Measurements from ENCODE around the gene SVEP1. TPM values are rescaled to one million over a fixed set of nuclear protein-coding genes. Genes with fewer than 3 reads are reported as not detected.
"Not testable (repeated sequence)": the region's sequence is repeated elsewhere in the genome, so short reads cannot be mapped to it uniquely, and the experiment has no call there.

The SVEP1 gene
- total RNA-seq, 1 experiment from 2014 or later: 40.0 TPM

GRCh38 chr9:110389148-110389750 lies 190.3 kb downstream of the SVEP1 start:
- H3K36me3 ChIP-seq: peaks cover 73% of the 10 kb centered on the region
- H3K9me3 ChIP-seq: no peaks in the 10 kb centered on the region

GRCh38 chr9:110383491-110383890 lies 196.1 kb downstream of the SVEP1 start:
- Histone ChIP-seq H3K9me3 (no peaks in the 10 kb centered on the region), H3K27me3 (no peaks in the 10 kb centered on the region), H3K4me3 (no peak overlapping the region), H3K36me3 (peaks cover 98% of the 10 kb centered on the region)
- DNase-seq: no peak

More at GRCh38 chr9:110389148-110389750, 190.3 kb downstream of the SVEP1 start:
- no peak overlapping the region for H3K4me3 ChIP-seq
- no peaks in the 10 kb centered on the region for H3K27me3 ChIP-seq
- DNase-seq: no peak

- Histone ChIP-seq H3K4me3 (no peak overlapping the region), H3K36me3 (peaks cover 98% of the 10 kb centered on the region), H3K9me3 (no peaks in the 10 kb centered on the region), H3K27me3 (no peaks in the 10 kb centered on the region)
- DNase-seq: no peak
Measured at GRCh38 chr9:110382731-110383130, 196.8 kb downstream of the SVEP1 start.

- Histone ChIP-seq H3K27me3 (no peaks in the 10 kb centered on the region), H3K4me3 (no peak overlapping the region), H3K36me3 (peaks cover 84% of the 10 kb centered on the region), H3K9me3 (no peaks in the 10 kb centered on the region)
- DNase-seq: no peak
Measured at GRCh38 chr9:110371411-110372007, 208.0 kb downstream of the SVEP1 start.

- no peak overlapping the region for H3K4me3 ChIP-seq
- H3K9me3 ChIP-seq: no peaks in the 10 kb centered on the region
- no peak for DNase-seq
- no peaks in the 10 kb centered on the region for H3K27me3 ChIP-seq
- H3K36me3 ChIP-seq: peaks cover 80% of the 10 kb centered on the region
Measured at GRCh38 chr9:110370315-110370714, 209.2 kb downstream of the SVEP1 start.

- H3K9me3 ChIP-seq: no peaks in the 10 kb centered on the region
Measured at GRCh38 chr9:110364451-110364850, 215.1 kb downstream of the SVEP1 start.

GRCh38 chr9:110358992-110359391 lies 220.5 kb downstream of the SVEP1 start:
- not testable (repeated sequence) for DNase-seq, H3K4me3 ChIP-seq, H3K9me3 ChIP-seq, H3K27me3 ChIP-seq, H3K36me3 ChIP-seq

More at GRCh38 chr9:110364451-110364850, 215.1 kb downstream of the SVEP1 start:
- peaks cover 44% of the 10 kb centered on the region for H3K36me3 ChIP-seq
- no peaks in the 10 kb centered on the region for H3K27me3 ChIP-seq
- DNase-seq: no peak
- H3K4me3 ChIP-seq: no peak overlapping the region

GRCh38 chr9:110357505-110357904 lies 222.0 kb downstream of the SVEP1 start:
- Histone ChIP-seq H3K4me3 (no peak overlapping the region), H3K36me3 (no peaks in the 10 kb centered on the region), H3K9me3 (no peaks in the 10 kb centered on the region), H3K27me3 (no peaks in the 10 kb centered on the region)
- no peak for DNase-seq

- no peak for DNase-seq
- Histone ChIP-seq H3K27me3 (no peaks in the 10 kb centered on the region), H3K9me3 (no peaks in the 10 kb centered on the region), H3K36me3 (no peaks in the 10 kb centered on the region), H3K4me3 (no peak overlapping the region)
Measured at GRCh38 chr9:110356639-110357395, 222.7 kb downstream of the SVEP1 start.

GRCh38 chr9:110355911-110356310 lies 223.6 kb downstream of the SVEP1 start:
- Histone ChIP-seq H3K36me3 (no peaks in the 10 kb centered on the region), H3K27me3 (no peaks in the 10 kb centered on the region), H3K4me3 (no peak overlapping the region), H3K9me3 (no peaks in the 10 kb centered on the region)
- DNase-seq: no peak

GRCh38 chr9:110351009-110351467 lies 228.5 kb downstream of the SVEP1 start:
- no peak overlapping the region for H3K4me3 ChIP-seq
- H3K27me3 ChIP-seq: no peaks in the 10 kb centered on the region
- DNase-seq: peak; percentile 83
- no peaks in the 10 kb centered on the region for H3K9me3 ChIP-seq
- H3K36me3 ChIP-seq: no peaks in the 10 kb centered on the region

GRCh38 chr9:110346325-110346724 lies 233.2 kb downstream of the SVEP1 start:
- no peak for DNase-seq
- Histone ChIP-seq H3K27me3 (no peaks in the 10 kb centered on the region), H3K9me3 (no peaks in the 10 kb centered on the region), H3K4me3 (no peak overlapping the region), H3K36me3 (no peaks in the 10 kb centered on the region)

- Histone ChIP-seq H3K9me3 (no peaks in the 10 kb centered on the region), H3K36me3 (no peaks in the 10 kb centered on the region), H3K4me3 (no peak overlapping the region), H3K27me3 (no peaks in the 10 kb centered on the region)
- DNase-seq: no peak
Measured at GRCh38 chr9:110344821-110345220, 234.7 kb downstream of the SVEP1 start.

GRCh38 chr9:110343551-110343950 lies 236.0 kb downstream of the SVEP1 start:
- Histone ChIP-seq H3K36me3 (no peaks in the 10 kb centered on the region), H3K4me3 (no peak overlapping the region)

GRCh38 chr9:110340306-110340705 lies 239.2 kb downstream of the SVEP1 start:
- Histone ChIP-seq H3K27me3 (no peaks in the 10 kb centered on the region), H3K36me3 (no peaks in the 10 kb centered on the region), H3K9me3 (no peaks in the 10 kb centered on the region), H3K4me3 (no peak overlapping the region)
- DNase-seq: no peak

More at GRCh38 chr9:110343551-110343950, 236.0 kb downstream of the SVEP1 start:
- DNase-seq: no peak
- no peaks in the 10 kb centered on the region for H3K9me3 ChIP-seq
- H3K27me3 ChIP-seq: no peaks in the 10 kb centered on the region

GRCh38 chr9:110338143-110338542 lies 241.4 kb downstream of the SVEP1 start:
- H3K36me3 ChIP-seq: no peaks in the 10 kb centered on the region
- no peak for DNase-seq

GRCh38 chr9:110337727-110338126 lies 241.8 kb downstream of the SVEP1 start, which contains the start of gene TXNDC8:
TSS of gene TXNDC8 (minus strand) at chr9:110337863.
- H3K27me3 ChIP-seq: no peaks in the 10 kb centered on the region
- no peak within 1 kb of the TSS for H3K4me3 ChIP-seq
- H3K36me3 ChIP-seq: no peaks in the 10 kb centered on the region
- DNase-seq: no peak
- no peaks in the 10 kb centered on the region for H3K9me3 ChIP-seq

More at GRCh38 chr9:110338143-110338542, 241.4 kb downstream of the SVEP1 start:
- no peak overlapping the region for H3K4me3 ChIP-seq
- no peaks in the 10 kb centered on the region for H3K27me3 ChIP-seq
- no peaks in the 10 kb centered on the region for H3K9me3 ChIP-seq

Measured in MG63 (cell line).